ENCODE results near the gene GREB1L.

GREB1L gene

DNA sequence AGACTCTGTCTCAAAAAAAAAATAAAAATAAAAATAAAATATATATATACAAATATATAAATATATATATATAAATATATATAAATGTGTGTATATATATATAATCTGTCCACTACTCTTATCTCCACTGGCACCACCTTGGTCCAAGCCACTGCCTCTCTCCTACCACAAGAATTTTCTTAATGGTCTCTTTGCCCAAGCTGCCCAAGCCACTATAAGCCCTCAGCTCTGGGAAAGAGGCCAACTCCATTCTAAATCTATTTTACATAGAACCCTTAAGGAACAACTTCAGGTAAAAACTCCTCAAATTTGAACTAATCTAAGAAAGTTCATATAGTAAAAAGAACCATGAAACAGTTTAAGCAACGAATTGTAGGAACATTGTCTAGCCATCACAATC, 45.6 kb upstream of the GREB1L start:
- peaks cover 13% of the 10 kb centered on the region for H3K27me3 ChIP-seq (ENCODE audit: insufficient read depth, poor library complexity, severe bottlenecking)
- H3K4me3 ChIP-seq (replicated peaks; ENCODE audit: insufficient read depth, low read length): no peak overlapping the region
- DNase-seq (ENCODE audit: low read depth in 1 of 2, low spot score in 1 of 2): no peak
- TF ChIP-seq POLR2AphosphoS5 (IDR thresholded peaks at IDR 0.05; ENCODE audit: low read depth) (no peak), GABPA (IDR thresholded peaks at IDR 0.05; ENCODE audit: low read depth) (no peak), SPI1 (IDR thresholded peaks at IDR 0.05; ENCODE audit: borderline replicate concordance, low read depth) (no peak)
- TF ChIP-seq, protein P1, sequence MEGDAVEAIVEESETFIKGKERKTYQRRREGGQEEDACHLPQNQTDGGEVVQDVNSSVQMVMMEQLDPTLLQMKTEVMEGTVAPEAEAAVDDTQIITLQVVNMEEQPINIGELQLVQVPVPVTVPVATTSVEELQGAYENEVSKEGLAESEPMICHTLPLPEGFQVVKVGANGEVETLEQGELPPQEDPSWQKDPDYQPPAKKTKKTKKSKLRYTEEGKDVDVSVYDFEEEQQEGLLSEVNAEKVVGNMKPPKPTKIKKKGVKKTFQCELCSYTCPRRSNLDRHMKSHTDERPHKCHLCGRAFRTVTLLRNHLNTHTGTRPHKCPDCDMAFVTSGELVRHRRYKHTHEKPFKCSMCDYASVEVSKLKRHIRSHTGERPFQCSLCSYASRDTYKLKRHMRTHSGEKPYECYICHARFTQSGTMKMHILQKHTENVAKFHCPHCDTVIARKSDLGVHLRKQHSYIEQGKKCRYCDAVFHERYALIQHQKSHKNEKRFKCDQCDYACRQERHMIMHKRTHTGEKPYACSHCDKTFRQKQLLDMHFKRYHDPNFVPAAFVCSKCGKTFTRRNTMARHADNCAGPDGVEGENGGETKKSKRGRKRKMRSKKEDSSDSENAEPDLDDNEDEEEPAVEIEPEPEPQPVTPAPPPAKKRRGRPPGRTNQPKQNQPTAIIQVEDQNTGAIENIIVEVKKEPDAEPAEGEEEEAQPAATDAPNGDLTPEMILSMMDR (IDR thresholded peaks at IDR 0.05; ENCODE audit: insufficient read depth, low read length): no peak
- TF ChIP-seq, protein P2, sequence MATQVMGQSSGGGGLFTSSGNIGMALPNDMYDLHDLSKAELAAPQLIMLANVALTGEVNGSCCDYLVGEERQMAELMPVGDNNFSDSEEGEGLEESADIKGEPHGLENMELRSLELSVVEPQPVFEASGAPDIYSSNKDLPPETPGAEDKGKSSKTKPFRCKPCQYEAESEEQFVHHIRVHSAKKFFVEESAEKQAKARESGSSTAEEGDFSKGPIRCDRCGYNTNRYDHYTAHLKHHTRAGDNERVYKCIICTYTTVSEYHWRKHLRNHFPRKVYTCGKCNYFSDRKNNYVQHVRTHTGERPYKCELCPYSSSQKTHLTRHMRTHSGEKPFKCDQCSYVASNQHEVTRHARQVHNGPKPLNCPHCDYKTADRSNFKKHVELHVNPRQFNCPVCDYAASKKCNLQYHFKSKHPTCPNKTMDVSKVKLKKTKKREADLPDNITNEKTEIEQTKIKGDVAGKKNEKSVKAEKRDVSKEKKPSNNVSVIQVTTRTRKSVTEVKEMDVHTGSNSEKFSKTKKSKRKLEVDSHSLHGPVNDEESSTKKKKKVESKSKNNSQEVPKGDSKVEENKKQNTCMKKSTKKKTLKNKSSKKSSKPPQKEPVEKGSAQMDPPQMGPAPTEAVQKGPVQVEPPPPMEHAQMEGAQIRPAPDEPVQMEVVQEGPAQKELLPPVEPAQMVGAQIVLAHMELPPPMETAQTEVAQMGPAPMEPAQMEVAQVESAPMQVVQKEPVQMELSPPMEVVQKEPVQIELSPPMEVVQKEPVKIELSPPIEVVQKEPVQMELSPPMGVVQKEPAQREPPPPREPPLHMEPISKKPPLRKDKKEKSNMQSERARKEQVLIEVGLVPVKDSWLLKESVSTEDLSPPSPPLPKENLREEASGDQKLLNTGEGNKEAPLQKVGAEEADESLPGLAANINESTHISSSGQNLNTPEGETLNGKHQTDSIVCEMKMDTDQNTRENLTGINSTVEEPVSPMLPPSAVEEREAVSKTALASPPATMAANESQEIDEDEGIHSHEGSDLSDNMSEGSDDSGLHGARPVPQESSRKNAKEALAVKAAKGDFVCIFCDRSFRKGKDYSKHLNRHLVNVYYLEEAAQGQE (IDR thresholded peaks at IDR 0.05; ENCODE audit: insufficient replicate concordance, low read depth): no peak
- H3K27ac ChIP-seq (replicated peaks): no peak overlapping the region

DNA sequence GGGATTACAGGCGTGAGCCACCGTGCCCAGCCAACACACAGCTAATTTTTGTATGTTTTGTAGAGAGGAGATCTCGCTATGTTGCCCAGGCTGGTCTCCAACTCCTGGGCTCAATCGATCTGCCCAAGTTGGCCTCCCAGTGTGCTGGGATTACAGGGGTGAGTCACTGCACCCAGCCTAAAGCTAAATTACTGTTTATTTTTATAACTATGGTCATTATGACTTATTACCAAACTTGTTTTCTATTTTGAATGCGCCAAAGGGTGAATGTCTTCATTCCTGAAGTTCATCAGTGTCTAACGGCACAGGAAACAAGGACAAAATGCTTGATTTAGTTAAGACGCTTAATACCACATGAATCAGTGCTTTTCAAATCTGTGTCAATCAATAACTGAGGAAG, 38.9 kb upstream of the GREB1L start:
- peaks cover 7% of the 10 kb centered on the region for H3K27me3 ChIP-seq (ENCODE audit: insufficient read depth, poor library complexity, severe bottlenecking)
- TF ChIP-seq, protein P1 (IDR thresholded peaks at IDR 0.05; ENCODE audit: insufficient read depth, low read length): no peak
- no peak for TF ChIP-seq POLR2AphosphoS5 (IDR thresholded peaks at IDR 0.05; ENCODE audit: low read depth)
- TF ChIP-seq, protein P2 (IDR thresholded peaks at IDR 0.05; ENCODE audit: insufficient replicate concordance, low read depth): no peak
- DNase-seq (ENCODE audit: low read depth in 1 of 2, low spot score in 1 of 2): no peak
- H3K4me3 ChIP-seq (replicated peaks; ENCODE audit: insufficient read depth, low read length): no peak overlapping the region
- H3K27ac ChIP-seq (replicated peaks): no peak overlapping the region

DNA sequence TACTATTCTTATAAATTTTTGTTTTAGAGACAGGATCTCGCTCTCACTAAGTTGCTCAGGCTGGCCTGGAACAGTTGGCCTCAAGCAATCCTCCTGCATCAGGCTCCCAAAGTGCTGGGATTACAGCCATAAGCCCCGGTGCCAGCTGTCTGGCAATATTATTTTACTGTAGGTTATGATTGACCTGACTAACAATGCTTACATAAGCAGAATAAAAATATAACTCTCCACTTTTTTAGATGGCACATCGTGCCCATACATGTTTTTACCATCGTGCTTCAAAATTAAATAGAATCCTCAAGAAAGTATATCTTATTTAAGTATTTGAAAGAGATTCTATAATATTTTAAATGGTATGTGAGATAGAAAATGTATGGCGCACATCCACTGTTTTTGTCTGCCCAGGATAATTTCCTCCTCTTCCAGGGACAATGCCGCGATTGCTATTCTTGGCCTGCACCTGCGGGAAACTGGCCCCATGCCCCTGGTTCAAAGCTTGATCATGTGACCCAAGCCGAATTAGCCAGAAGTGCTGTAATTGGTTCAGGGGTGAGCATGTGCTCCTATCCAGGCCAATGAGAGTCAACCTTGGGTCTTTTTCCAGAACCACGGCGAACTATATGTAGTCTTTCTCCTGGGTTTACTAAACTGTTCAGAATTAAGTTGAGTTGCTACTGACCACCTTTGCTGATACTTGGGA, 38.3 kb upstream of the GREB1L start:
- no peak overlapping the region for H3K4me3 ChIP-seq (replicated peaks; ENCODE audit: insufficient read depth, low read length)
- peaks cover 7% of the 10 kb centered on the region for H3K27me3 ChIP-seq (ENCODE audit: insufficient read depth, poor library complexity, severe bottlenecking)
- TF ChIP-seq SPI1 (IDR thresholded peaks at IDR 0.05; ENCODE audit: borderline replicate concordance, low read depth): no peak
- TF ChIP-seq, protein P1 (IDR thresholded peaks at IDR 0.05; ENCODE audit: insufficient read depth, low read length): no peak
- TF ChIP-seq GABPA (IDR thresholded peaks at IDR 0.05; ENCODE audit: low read depth): no peak
- TF ChIP-seq POLR2AphosphoS5 (IDR thresholded peaks at IDR 0.05; ENCODE audit: low read depth): no peak
- TF ChIP-seq, protein P2 (IDR thresholded peaks at IDR 0.05; ENCODE audit: insufficient replicate concordance, low read depth): no peak
- H3K27ac ChIP-seq (replicated peaks): no peak overlapping the region
- DNase-seq (ENCODE audit: low read depth in 1 of 2, low spot score in 1 of 2): no peak

Data from HL-60 (cell line).